Activated gamma-delta T cell (primary cell): ENCODE measurements around the gene EEF2.
"Not testable (repeated sequence)": the region's sequence is repeated elsewhere in the genome, so short reads cannot be mapped to it uniquely, and the experiment has no call there.

Experiments
- DNase-seq: peaks from one replicate; lab custom pipeline; 2025; lab: John Stamatoyannopoulos, UW

The EEF2 gene

GRCh38 chr19:3968556-3969434 lies 16.5 kb downstream of the EEF2 start:
- DNase-seq = no peak

DNA sequence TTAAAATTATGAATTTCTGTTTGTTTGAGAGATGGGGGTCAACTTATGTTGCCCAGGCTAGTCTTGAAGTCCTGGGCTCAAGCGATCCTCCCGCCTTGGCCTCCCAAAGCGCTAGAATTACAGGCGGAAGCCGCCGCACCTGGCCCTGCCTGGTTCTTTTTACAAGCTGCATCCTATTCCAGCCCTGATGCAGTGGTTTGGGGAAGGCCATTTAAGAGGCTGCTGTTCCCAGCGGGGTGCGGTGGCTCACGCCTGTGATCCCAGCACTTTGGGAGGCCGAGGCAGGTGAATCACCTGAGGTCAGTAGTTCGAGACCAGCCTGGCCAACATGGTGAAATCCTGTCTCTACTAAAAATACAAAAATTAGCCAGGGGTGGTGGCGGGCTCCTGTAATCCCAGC lies 17.3 kb downstream of the EEF2 start:
- not testable (repeated sequence) for DNase-seq

- no peak for DNase-seq
These were observed 18.9 kb downstream of the EEF2 start for GRCh38 chr19:3966051-3967017.

GRCh38 chr19:3964256-3965194 lies 20.7 kb downstream of the EEF2 start:
- DNase-seq = no peak

DNA sequence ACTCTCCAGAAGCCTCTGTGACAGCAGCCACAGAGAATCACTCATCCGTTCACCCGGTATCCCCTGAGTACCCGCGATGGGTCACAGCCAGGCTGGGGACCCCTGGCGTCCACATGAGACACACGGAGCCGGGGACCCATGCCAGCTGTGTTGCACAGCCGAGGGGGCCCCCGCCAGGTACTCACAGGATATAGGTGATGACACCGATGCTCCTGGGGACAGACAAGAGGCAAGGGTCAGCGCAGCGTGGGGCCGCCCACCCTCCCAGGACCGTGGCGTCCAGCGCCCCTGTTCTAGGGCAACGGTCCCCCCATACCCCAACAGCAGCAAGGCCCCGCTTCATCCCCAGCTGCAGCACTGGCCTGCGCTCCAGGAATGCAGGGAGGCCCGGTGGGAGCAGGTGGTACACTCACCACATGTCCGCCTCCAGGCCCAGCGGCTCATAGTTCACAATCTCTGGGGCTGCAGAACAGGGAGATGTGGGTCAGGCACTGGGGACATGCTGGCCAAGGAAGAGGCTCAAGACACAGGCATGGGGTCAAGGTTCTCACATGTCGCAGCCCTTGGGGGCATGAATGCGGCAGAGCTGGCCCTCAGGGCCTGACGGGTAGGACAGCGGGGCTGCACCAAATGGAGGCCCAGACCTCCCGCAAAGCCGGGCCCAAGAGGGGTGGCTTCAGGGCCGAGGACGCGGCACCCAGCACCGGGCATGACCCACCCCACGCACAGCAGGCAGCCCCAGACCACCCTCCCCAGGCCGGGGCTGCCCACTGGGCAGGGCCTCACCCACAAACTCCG lies 21.6 kb downstream of the EEF2 start:
- DNase-seq = no peak

DNA sequence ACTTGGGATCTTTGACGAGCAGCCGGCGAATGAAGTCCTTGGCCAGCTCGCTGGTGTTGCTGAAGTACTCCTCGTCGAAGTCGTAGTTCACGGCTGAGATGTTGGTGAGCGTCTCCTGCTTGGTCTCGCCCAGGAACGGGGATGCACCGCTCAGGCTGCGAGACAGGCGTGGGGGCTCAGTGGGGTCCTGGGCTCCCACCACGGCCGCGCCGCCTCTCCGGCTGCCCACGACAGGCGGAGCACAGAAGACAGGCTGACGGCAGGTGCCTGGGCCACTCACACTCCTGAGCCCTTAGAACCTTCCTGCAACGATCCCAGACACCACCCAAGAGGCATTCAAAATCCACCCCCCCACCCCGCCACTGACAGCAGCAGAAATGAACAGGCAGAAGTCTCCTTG lies 24.3 kb downstream of the EEF2 start:
- no peak for DNase-seq

DNA sequence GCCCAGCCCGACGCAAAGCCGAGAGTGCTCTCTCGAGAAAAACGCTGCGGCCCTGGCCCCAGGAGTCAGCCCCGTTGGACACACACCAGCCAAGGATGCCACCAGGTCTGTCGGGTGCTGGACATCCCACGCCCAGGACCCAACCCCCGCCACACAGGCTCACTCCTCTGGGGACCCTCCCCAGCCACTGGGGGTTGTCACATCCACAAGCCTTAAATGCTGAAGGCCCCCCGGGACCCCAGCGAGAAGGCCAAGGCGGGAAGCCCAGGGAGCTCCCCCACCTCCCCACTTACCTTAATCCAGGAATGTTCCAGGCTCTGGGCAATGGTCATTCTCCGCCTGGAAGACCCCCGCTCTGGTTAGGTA lies 25.5 kb downstream of the EEF2 start:
- no peak for DNase-seq

DNA sequence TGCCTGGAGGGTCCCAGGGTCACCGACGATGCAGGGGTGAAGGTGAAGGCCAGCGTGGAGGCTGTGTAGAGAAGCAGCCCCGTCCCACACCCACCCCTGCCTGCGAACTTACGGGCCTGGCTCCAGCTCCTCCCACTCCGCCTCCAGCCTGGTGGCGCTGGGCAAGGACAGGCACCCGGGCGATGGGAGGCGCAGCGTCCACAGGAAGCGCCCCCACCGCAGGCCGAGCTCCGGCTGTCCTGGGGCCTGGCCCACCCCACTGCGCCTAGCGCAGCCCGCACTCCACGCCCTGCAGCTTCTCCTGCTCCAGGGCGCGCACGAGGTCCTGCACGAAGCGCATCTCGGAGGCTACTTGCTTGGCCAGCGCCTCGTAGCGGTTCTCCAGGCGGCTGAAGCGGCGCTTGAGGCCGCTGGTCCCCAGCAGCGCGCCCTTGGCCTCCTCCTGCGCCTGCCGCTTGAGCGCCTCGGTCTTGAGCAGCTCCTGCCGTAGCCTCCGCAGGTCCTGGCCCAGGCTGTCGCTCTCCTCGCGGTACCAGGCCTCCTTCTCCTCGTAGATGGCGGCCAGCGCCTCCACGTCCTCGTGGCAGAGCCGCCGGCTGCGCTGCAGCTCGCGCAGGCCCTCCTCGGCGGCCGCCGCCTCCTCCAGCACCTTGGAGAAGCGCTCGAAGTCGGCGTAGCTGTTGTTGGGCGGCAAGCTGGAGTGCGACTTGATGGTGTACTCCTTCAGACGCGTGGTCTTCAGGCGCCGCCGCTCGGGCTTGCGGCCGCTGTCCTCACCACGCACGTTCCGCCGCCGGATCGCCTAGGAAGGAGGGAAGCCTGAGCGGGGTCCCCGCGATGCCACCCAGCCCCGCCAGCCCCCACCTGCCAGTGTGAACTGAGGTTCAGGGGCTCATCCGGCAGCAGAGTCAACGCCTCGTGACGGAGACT lies 26.2 kb downstream of the EEF2 start:
- DNase-seq = no peak

GRCh38 chr19:3955688-3956087 lies 29.6 kb downstream of the EEF2 start:
- no peak for DNase-seq

GRCh38 chr19:3955276-3955675 lies 30.0 kb downstream of the EEF2 start:
- not testable (repeated sequence) for DNase-seq

DNA sequence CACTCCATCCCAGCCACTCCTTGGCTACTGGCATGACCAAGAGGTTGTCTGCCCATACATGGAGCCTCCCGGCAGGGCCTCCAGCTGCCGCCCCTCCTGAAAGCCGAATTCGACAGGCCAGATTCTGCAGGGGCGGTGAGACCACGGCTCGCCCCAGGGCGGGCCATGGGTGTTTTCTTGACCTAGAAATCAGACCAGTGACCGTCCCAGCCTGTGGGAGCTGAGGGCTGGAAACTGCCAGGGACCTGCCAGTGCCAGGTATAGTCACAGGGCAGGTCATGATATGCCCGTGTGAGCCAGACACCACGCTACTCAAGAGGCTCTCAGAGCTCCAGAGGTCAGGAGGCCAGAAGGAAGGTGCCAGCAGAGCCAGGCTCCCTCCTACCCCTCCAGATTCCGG lies 31.2 kb downstream of the EEF2 start:
- DNase-seq = no peak

- DNase-seq = not testable (repeated sequence)
These were observed 32.4 kb downstream of the EEF2 start for GRCh38 chr19:3952755-3953276.

DNA sequence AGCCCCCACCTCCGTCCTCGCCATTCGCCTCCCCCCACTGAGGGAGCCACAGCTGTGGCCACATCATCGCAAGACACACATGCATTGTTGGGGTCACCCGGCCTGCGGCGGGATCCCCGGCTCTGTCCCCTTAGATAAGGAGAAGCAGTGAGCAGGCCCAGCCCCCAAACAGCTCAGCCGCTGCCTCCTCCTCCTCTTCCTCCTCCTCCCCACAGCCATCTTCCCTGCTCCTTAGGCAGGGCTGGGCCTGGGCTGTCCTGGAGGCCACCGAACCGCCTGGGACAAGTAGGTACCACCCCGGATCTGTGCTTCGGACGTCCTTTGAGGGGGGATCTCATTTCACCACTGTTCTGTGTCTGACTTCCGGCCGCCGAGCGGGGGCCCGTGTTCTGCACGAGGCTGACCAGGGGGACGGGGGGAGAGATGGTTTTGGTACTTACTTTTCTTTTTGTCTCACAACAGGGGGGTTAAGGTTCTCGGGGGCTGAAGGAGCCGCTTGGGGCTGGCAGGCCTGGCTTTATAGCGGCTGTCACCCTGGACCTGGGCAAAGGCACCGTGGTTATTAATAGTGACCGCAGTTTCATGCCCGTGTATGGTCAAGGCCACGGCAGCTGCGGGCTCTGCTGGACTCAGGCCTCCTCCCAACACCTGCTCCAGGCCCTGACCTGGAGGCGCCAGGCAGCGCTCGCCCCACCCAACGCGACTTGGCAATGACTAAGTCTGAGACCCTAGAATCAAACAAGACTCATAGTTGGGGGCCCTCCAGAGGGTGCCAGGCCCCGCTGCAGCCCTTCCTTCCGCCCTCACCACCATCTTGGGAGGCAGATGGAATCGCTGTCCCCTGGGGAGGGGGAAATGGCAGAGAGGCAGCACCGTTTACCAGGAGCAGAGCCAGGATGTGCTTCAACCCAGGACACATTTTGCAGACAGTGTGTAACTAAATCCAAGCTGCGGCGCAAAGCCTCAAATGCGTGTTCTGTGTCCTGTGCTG lies 34.1 kb downstream of the EEF2 start:
- DNase-seq = no peak

- DNase-seq = no peak
These were observed 35.0 kb downstream of the EEF2 start for GRCh38 chr19:3949997-3950859.

DNA sequence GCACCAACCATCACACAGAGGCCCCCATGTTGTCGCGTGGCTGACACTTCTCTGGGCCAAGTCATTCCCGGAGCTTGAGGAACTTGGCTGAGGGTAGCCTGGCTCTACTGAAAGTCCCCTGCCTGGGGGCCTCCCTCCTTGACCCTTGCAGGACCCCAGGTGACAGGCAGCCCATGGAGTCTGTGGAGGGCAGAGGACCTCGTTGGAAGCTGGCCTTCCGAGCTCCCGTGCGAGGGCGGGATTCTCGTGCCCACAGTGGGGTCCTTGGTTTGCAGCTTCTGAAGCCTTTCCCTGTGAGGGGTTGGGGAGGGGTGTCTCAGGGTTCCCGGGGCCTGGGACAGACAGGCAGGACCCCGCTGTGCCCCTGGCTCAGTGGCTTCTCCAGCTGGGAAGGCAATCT lies 36.0 kb downstream of the EEF2 start:
- no peak for DNase-seq

DNA sequence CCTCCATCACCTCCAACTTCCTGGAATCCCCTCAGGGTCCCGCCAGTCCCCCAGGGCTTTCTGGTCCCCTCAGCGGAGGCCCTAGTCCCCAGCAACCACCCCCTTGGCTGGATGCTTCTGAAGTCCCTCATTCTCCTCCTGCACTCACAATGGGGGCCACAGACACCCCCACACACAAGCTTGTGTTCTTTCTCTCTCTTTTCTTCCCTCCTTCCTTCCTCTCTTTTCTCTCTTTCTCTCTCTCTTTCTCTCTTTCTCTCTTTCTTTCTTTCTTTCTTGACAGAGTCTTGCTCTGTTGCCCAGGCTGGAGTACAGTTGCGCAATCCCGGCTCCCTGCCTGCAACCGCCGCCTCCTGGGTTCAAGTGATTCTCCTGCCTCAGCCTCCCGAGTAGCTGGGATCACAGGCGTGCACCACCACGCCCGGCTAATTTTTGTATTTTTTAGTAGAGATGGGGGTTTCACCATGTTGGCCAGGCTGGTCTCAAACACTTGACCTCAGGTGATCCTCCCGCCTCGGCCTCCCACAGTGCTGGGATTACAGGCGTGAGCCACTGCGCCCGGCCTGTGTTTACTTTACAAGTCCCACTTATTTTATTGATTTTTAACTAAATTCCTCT lies 37.8 kb downstream of the EEF2 start:
- not testable (repeated sequence) for DNase-seq

DNA sequence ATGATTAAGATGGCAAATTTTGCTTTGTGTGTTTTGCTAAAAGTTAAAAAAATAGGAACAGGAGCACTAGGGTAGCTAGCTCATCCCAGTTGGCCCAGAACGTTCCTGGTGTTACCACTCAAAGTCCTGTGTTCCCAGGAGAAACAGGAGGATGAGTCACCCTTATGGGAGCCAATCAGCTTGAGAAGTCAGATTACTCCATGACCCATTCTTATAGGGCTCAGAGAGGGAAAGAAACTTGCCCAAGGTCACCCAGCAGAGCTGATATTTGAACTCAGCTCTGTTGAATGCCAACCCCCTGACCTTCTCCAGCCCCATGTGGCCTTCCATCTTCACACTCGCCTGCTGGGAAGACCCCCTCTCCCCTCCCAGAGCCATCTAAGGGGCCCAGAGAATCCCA lies 39.4 kb downstream of the EEF2 start:
- DNase-seq = no peak
